NCI-H2029 (cell line): ENCODE results near the gene THRB.
"Not testable (repeated sequence)": the region's sequence is repeated elsewhere in the genome, so short reads cannot be mapped to it uniquely, and the experiment has no call there.

Source experiments
- DNase-seq: peaks from one replicate; lab custom pipeline; 2025; lab: John Stamatoyannopoulos, UW

Gene THRB

DNA sequence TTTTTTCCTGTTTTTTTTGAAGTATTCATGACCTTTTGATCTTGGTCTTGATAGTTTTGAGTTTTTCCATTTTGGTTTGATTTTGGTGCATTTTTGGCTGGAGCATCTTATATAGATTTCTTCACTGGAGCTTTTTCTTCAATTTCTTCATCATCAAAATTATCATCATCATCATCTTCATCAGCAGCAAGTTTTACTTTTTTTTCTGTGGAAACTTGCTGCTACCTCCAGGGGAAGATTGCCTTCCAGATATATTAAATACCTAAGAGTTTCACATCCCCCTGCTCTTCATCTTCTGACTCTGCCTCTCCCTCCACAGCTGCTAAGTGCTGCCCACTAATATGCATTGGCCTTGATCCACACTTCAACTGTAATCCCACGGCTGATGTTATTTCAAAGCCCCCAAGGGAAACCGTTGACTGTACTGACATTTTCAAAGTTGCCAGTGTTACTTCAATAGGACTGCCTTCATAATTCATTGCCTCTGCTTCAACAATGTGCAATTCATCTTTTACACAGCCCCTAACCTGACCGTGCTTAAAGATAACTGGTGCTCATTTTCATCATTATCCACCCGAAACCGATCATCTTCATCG, 397.9 kb downstream of the THRB start:
- no peak for DNase-seq

DNA sequence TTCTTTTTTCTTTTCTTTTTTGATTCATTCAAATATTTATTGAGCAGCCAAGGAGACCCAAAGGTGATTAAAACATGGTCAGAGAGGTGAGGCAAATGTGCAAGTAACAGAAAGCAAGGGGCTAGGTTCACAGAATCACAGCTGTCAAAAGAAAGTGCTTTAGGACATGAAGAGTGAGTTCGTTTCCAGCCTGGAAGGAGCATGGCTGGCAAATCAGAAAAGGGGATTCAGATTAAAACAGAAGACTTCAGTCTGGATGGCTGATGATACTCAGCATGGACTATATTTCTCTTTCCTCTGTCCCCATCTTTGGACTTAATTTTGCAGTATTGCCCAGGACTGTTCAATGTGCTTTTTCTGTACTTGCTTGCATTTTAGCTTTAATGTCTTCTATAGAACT, 398.4 kb downstream of the THRB start:
- DNase-seq = no peak

GRCh38 chr3:24094818-24095217, 399.8 kb downstream of the THRB start:
- not testable (repeated sequence) for DNase-seq

GRCh38 chr3:24088782-24089181, 405.9 kb downstream of the THRB start:
- DNase-seq = peak; percentile 9

DNA sequence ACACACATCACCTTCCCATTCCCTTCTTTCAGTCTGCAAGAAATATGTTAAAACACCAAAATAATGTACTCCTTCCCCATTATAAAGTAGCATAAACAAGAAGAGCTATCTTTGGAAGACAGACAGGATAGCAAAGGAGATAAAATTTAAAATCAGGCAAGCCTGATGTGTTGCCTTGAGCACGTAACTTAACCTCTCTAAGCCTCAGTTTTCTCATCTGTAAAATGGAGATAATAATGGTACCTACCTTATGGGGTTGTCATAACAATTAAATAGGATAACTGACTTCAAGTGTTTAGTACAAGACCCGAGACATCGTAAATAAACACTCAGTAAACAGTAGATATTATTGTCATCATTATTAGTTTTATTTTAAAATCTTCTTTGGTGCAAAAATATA, 407.2 kb downstream of the THRB start:
- DNase-seq = no peak

GRCh38 chr3:24086617-24087404, 407.8 kb downstream of the THRB start:
- peak; percentile 97 for DNase-seq

- DNase-seq = no peak
Observed at GRCh38 chr3:24086206-24086605, 408.4 kb downstream of the THRB start.

GRCh38 chr3:24072193-24072592, 422.5 kb downstream of the THRB start:
- no peak for DNase-seq

GRCh38 chr3:24069045-24069444, 425.6 kb downstream of the THRB start:
- DNase-seq = peak; percentile 5

GRCh38 chr3:24067483-24067882, 427.2 kb downstream of the THRB start:
- DNase-seq = no peak
